ENCODE measurements around the gene AK4. TPM values are rescaled to one million over a fixed set of nuclear protein-coding genes. Genes with fewer than 3 reads are reported as not detected.

The AK4 gene
- total and polyA plus RNA-seq, 4 donors = 52.3 to 106 (median 59.3) TPM

- H3K27ac ChIP-seq (ENCODE audit: low read depth in 1 of 2, low read length in 2 of 2) = no peak overlapping the region
- peaks cover 0 to 15% (median 10%) of the 10 kb centered on the region in 4 donors for H3K4me1 ChIP-seq (ENCODE audit: control insufficient read depth in 4 of 4, insufficient read depth in 4 of 4, low read length in 3 of 4)
- H3K36me3 ChIP-seq (ENCODE audit: control insufficient read depth in 4 of 4, insufficient read depth in 3 of 4, low read depth in 1 of 4, low read length in 3 of 4) = no peaks in the 10 kb centered on the region
- TF ChIP-seq FOXA2 (IDR thresholded peaks at IDR 0.05) (no peak), CTCF (IDR thresholded peaks at IDR 0.05; ENCODE audit: low read depth, low read length, missing input control) (no peak), JUND (IDR thresholded peaks at IDR 0.05) (no peak), EGR1 (IDR thresholded peaks at IDR 0.05; ENCODE audit: low read depth in 2 of 2) (no peak), TAF1 (conservative IDR thresholded peaks at IDR 0.05) (no peak), HNF4A (conservative IDR thresholded peaks at IDR 0.05) (no peak), RAD21 (IDR thresholded peaks at IDR 0.05) (no peak), FOXA1 (IDR thresholded peaks at IDR 0.05) (no peak), NR2F2 (IDR thresholded peaks at IDR 0.05) (no peak)
- TF ChIP-seq, protein P1, sequence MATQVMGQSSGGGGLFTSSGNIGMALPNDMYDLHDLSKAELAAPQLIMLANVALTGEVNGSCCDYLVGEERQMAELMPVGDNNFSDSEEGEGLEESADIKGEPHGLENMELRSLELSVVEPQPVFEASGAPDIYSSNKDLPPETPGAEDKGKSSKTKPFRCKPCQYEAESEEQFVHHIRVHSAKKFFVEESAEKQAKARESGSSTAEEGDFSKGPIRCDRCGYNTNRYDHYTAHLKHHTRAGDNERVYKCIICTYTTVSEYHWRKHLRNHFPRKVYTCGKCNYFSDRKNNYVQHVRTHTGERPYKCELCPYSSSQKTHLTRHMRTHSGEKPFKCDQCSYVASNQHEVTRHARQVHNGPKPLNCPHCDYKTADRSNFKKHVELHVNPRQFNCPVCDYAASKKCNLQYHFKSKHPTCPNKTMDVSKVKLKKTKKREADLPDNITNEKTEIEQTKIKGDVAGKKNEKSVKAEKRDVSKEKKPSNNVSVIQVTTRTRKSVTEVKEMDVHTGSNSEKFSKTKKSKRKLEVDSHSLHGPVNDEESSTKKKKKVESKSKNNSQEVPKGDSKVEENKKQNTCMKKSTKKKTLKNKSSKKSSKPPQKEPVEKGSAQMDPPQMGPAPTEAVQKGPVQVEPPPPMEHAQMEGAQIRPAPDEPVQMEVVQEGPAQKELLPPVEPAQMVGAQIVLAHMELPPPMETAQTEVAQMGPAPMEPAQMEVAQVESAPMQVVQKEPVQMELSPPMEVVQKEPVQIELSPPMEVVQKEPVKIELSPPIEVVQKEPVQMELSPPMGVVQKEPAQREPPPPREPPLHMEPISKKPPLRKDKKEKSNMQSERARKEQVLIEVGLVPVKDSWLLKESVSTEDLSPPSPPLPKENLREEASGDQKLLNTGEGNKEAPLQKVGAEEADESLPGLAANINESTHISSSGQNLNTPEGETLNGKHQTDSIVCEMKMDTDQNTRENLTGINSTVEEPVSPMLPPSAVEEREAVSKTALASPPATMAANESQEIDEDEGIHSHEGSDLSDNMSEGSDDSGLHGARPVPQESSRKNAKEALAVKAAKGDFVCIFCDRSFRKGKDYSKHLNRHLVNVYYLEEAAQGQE (IDR thresholded peaks at IDR 0.05) = no peak
- H3K9ac ChIP-seq (ENCODE audit: low read depth in 1 of 2, low read length in 2 of 2) = peak overlapping the region in 1 of 2 donors; percentile 54
- no peaks in the 10 kb centered on the region for H3K27me3 ChIP-seq (ENCODE audit: control insufficient read depth in 4 of 4, insufficient read depth in 4 of 4, low read length in 3 of 4)
- DNase-seq (ENCODE audit: low spot score) = no peak
- WGBS = 3% methylated on average over 15 of the region's 15 CpGs
- no peaks in the 10 kb centered on the region for H3K9me3 ChIP-seq (ENCODE audit: control insufficient read depth in 4 of 4, low read length in 3 of 4)
- peak overlapping the region; percentile 59 to 82 (median 81) for H3K4me3 ChIP-seq (ENCODE audit: low read depth in 1 of 3, low read length in 3 of 3)
These were observed 105.9 kb downstream of the AK4 start for GRCh38 chr1:65253800-65254319.

DNA sequence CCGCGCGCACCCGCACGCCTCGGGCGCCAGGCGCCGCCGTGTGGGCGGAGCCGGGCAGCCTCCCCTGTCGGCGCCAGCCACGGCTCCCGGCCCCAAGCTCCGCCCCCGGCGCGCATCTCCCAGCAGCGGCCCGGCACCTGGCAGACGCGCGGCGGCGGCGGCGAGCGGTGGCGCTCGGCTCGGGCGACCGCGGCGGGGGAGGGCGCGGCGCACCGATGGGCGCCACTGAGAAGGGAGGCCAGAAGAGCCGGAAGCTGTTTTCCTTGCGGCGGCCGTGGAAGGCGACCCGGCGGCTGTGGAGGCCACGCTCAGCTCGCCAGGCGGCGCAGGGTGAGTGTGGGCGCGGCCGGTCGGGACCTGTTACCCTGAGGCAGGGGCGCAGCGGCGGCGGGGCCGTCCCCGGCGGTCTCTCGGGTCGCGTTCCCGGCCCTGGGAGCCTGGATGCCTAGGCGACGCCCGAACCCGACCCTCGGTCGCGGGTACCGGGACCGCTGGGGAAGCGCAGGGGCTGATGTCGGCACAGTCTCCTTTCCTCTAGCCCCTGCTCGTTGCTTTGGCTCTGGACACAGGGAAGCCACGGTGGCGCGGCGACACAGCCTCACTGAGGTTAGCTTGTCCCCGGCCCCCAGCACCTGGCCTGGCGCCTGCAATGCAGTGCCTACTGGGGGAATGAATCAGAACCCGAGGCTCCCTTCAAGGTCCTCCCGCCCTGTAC, 106.5 kb downstream of the AK4 start:
- Histone ChIP-seq H3K9ac (ENCODE audit: low read depth in 1 of 2, low read length in 2 of 2) (peak overlapping the region; percentile 20 to 33), H3K4me1 (ENCODE audit: control insufficient read depth in 4 of 4, insufficient read depth in 4 of 4, low read length in 3 of 4) (peaks cover 0 to 15% (median 10%) of the 10 kb centered on the region in 4 donors), H3K27me3 (ENCODE audit: control insufficient read depth in 4 of 4, insufficient read depth in 4 of 4, low read length in 3 of 4) (no peaks in the 10 kb centered on the region), H3K9me3 (ENCODE audit: control insufficient read depth in 4 of 4, low read length in 3 of 4) (no peaks in the 10 kb centered on the region), H3K4me3 (ENCODE audit: low read depth in 1 of 3, low read length in 3 of 3) (peak overlapping the region; percentile 59 to 82 (median 81)), H3K27ac (ENCODE audit: low read depth in 1 of 2, low read length in 2 of 2) (no peak overlapping the region), H3K36me3 (ENCODE audit: control insufficient read depth in 4 of 4, insufficient read depth in 3 of 4, low read depth in 1 of 4, low read length in 3 of 4) (no peaks in the 10 kb centered on the region)
- TF ChIP-seq HNF4G (IDR thresholded peaks at IDR 0.05) (no peak), JUND (IDR thresholded peaks at IDR 0.05) (no peak), MAX (IDR thresholded peaks at IDR 0.05) (no peak), RAD21 (IDR thresholded peaks at IDR 0.05) (no peak), ATF3 (IDR thresholded peaks at IDR 0.05) (no peak), FOXA2 (IDR thresholded peaks at IDR 0.05) (no peak), NR2F2 (IDR thresholded peaks at IDR 0.05) (no peak), HNF4A (conservative IDR thresholded peaks at IDR 0.05) (no peak)
- WGBS = under 1% methylated on average over 88 of the region's 88 CpGs
- DNase-seq (ENCODE audit: low spot score) = peak; percentile 92
